AG08395 (cell line): ENCODE measurements around the gene PAF1.
"Not testable (repeated sequence)": the region's sequence is repeated elsewhere in the genome, so short reads cannot be mapped to it uniquely, and the experiment has no call there.

ENCODE experiments used
- DNase-seq: peaks from one replicate; pipeline ENCODE4 v3.0.0; 2012; ENCODE audit warnings: mixed read lengths, low spot score

Gene PAF1

DNA sequence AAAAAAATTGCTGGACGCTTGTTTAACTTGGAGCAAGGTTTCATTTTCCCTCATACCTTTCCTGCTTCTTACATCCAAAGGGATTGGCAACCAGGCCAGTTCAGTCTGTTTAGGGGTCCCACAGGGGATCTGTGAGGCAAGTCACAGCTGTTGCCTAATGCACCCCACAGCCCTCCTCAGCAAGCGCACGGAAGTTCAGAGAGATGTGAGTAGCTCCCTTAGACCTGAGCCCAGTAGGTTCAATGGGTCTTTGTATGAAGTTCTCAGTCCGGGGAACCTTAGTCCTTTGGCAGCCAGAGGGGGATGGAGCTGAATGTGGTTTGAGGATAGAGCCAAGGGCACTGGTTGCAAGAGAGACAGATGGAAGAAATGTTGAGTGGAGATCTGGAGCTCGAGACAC lies 35.7 kb downstream of the PAF1 start:
- DNase-seq = no peak

DNA sequence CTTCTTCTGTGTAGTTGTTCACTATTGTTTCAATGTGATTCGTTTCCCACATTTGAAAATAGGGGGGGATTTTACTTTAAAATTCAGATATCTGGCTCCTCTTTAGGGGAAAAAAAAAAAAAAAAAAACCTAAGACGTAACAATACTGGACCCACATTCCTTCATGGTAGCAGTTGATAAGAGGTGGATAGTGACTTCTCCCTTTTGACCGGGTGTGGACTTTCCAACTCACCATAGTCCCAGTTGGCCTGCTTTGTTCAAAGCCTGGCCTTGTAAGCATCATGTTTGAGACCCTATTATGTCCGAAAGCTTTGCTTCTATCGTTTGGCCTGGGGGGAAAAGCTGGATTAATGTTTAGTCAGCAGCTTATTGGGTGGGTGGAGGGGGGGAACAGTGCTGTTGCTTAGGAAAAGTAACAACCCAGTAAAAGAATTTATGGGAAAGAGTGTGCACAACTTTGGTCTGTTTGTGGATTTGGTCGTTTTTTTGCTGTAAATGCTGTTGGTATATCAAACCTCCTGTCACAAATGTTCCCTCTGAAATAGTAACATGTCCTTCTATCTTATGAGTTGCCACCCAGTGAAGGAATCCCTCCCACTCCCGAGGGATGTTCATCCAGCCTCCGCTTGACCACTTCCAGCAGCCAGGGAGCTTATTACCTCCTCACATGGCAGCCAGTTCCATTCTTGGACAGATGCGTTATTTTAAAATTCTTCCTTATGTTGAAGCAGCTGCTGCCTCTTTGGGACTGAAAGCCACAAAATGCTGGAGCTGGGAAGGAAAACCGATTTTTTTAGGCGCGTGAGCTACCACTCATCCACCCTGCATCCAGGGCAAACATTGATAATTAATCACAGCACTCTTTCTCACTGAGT lies 38.3 kb downstream of the PAF1 start:
- DNase-seq = peak; percentile 63

DNA sequence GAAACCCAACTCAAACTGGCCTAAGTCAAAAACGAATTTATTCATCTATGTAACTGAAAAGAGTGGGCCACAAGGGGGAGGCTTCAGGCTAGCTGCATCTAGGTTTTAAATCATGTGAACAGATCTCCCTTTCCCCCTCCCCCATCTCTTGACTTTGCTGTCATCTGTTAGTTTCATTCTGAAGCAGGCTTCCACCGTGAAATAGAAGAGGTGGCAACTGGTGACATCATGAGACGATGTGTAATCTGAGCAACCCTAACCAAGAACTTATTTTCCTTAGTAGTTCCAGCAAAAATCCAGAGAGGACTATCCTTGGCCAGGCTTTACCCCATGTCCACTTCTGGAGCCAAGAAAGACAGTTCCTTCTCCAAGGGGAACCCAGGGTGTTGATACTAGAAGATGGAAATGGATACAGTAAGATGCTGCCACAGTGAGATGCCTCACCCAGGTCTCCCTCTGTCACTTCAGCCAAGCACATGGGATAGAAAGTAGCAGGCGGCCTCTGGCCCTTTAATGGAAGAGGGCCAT lies 39.3 kb downstream of the PAF1 start:
- DNase-seq = peak; percentile 56

- DNase-seq = no peak
Observed at GRCh38 chr19:39350156-39350555, 40.8 kb downstream of the PAF1 start.

- DNase-seq = no peak
Observed at GRCh38 chr19:39349326-39349725, 41.6 kb downstream of the PAF1 start.

DNA sequence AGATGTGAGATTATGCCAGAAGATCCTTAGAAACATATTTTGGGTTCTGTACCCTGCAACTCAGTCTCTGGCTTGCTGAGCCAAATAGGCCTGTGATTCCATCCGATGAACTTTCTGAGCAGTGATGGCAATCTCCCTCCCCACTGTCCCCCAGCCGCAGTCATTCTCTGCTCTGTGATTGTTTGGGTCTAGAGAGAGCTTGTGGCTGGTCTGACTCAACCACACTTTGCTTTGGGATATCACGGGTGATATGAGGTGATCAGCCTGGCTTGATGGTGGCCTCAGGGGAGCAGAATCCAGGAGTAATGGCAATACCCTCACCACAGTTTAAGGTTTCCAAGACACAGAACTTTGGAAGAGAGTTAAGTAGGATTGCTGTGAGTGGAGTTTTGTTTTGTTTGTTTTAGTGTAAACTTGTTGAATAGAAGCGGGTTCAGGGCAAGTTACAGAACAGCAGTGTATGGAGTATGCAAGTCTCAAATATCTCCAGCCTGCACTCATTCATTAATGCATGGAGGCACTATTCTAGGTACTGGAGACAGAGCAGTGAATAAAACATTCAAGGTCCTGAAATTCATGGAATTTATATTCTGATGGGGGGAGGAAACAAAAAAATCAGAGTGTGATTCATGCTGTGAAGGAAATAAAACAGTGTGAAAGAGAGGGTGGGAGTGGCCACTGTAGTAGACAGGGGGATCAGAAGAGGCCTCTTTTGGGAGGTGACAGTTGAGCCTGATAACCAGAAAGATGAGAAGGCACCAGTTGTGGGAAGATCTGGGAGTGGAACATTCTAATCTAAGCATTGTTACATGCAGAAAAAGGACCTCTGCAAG lies 43.4 kb downstream of the PAF1 start:
- DNase-seq = no peak

- no peak for DNase-seq
Observed at GRCh38 chr19:39345956-39346355, 45.0 kb downstream of the PAF1 start.

GRCh38 chr19:39342647-39343305 lies 48.1 kb downstream of the PAF1 start:
- no peak for DNase-seq

- DNase-seq = peak; percentile 98
Observed at GRCh38 chr19:39341719-39342604, 48.9 kb downstream of the PAF1 start, which contains the start of gene SAMD4B. SAMD4B (plus strand) TSS chr19:39342421; CDS start chr19:39356894, 14,473 bp downstream.

DNA sequence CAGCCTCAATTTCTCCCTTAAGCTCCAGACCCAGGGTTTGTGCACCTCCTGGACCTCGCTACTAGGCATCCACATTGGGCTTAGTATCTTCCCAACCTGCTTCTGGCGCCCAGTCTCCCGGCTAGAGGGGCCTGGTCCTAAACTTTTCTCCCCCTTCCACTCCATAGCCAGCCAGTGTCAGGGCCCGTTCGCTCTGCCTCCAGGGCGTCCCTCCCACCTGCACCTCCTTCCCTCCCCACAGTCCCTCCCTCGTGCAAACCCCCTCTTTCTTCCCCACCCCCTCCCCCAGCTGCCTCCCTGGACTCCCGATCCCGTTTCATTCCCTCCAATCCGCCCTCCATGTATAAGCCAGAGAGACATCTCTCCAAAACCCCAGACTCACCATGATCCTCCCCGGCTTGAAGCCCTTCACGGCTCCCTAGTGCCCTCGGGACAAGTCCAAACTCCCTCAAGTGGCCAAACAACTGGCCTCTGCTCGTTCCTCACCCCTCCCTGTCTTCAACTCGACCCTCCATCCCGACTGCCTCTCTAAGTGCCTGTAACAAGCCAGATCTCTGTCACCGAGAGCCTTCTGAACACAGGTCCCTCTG lies 49.7 kb downstream of the PAF1 start:
- no peak for DNase-seq

DNA sequence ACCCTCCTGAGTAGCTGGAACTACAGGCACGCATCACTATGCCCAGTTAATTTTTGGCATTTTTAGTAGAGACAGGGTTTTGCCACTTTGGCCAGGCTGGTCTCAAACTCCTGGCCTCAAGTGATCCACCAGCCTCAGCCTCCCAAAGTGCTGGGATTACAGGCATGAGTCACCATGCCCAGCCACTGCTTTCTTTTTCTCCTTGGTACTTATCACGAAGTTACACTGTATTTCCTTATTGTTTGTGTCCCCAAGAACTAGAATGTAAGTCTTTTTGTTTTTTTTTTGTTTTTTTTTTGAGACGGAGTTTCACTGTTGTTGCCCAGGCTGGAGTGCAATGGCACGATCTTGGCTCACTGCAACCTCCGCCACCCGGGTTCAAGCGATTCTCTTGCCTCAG lies 50.8 kb downstream of the PAF1 start:
- not testable (repeated sequence) for DNase-seq

DNA sequence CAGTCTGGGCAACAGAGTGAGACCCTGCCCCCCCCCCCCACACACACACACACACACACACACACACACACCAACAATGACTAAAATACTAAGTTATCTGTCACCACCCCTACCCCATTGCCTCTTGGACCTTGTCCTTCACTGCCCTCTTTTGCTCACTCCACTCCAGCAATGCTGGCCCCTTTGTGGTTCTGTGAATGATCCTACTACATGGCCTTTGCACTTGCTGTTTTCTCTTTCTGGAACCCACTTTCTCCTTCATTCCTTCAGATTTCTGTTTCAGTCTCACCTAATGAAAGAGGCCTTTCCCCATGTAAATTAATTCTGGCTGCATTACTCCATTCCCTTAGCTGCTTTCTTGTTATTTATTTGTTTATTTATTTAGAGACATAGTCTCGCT lies 51.2 kb downstream of the PAF1 start:
- DNase-seq = no peak

- no peak for DNase-seq
Observed at GRCh38 chr19:39336483-39336882, 54.4 kb downstream of the PAF1 start.
